DMS 273 (cell line): ENCODE results near the gene TMEM120B.

ENCODE experiments used
- DNase-seq: peaks from one replicate; lab custom pipeline; 2025; ENCODE audit not compliant: unreplicated experiment; lab: John Stamatoyannopoulos, UW

TMEM120B gene

DNA sequence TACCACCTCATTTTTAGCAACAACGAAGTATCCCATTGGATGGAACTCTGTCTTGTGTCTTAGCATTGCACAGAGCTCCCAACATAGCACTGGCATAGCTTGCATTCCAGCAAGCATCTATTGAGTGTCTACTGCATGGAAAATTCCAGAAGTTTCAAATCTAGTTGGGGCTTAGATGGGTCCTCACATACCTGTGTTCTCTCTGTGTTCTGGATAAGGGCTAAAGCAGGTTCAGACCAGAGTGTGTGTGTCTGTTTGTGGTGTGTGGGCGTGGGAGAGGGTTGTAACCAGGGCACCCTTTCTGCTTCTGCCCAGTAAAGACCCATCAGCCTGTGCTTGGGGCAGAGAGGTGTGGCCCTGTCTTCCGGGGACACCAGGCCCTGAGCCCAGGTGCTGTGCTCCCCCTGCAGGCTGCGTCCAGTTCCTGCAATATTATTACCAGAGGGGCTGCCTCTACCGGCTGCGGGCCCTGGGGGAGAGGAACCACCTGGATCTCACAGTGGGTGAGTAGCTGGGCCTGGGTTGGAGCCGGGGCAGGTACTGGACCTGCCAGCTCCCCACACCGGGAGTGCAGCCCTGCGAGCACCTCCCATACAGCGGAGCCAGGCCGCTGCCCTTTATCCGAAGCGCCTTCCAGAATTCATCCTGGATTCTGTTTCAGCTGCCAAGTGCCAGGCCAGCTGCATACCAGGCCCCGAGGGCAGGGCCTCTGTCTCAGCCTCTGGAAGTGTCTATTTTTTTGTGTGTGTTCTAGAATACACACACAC lies 60.6 kb downstream of the TMEM120B start:
- DNase-seq: peak; percentile 80

GRCh38 chr12:121774968-121775474 lies 62.5 kb downstream of the TMEM120B start:
- no peak for DNase-seq

DNA sequence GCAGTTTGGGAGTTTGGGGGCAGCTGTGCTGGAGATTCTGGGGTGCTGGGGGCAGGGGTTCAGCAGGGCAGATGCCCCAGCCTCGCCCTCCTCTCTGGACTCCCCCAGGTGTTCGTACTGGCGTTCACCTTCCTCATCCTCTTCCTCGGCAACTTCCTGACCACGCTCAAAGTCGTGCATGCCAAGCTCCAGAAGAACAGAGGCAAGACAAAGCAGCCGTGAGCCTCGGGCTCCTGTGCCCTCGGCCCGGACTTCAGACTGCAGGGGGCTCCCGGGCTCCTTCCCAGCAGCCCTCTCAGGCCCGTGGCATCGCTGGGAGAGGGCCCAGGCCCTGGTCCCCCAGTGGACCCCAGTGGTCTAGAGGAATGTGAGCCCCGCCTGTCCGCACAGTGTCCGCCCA lies 62.9 kb downstream of the TMEM120B start:
- DNase-seq: no peak

DNA sequence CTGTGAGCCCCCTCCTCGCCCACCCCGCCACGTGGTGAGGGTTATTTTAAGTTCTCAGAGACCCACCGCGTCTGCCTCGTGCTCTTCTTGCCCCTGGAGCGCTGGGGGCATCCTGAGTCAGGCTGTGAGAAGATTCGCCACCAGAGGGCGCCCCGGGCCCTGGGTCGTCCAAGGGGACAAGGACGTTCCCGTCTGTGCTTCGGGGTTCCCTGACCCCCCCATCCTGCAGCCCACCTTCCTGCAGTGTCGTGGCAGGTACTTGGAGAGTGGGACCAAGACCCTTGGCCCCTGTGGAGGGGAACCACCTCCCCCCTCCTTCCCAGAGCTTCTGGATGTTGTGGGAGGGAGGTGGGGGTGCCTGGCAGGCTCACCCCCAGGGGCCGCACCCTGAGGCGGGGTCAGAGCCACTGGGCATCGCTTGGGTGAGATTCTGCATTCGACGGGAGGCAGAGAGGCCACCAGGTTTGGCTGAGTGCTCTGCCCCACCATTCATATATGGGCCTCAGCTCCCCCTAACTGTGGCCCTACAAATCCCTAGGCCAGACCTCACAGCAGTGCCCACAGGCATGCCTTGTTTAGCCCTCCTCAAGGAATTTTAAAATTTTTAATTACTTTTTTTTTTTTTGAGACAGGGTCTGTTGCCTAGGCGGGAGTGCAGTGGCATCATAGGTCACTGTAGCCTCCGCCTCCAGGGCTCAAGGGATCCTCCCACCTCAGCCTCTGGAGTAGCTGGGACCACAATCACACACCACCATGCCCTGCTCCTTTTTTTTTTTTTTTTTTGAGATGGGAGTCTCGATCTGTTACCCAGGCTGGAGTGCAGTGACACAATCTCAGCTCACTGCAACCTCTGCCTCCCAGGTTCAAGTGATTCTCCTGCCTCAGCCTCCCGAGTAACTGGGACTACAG lies 63.9 kb downstream of the TMEM120B start:
- peak; percentile 66 for DNase-seq

DNA sequence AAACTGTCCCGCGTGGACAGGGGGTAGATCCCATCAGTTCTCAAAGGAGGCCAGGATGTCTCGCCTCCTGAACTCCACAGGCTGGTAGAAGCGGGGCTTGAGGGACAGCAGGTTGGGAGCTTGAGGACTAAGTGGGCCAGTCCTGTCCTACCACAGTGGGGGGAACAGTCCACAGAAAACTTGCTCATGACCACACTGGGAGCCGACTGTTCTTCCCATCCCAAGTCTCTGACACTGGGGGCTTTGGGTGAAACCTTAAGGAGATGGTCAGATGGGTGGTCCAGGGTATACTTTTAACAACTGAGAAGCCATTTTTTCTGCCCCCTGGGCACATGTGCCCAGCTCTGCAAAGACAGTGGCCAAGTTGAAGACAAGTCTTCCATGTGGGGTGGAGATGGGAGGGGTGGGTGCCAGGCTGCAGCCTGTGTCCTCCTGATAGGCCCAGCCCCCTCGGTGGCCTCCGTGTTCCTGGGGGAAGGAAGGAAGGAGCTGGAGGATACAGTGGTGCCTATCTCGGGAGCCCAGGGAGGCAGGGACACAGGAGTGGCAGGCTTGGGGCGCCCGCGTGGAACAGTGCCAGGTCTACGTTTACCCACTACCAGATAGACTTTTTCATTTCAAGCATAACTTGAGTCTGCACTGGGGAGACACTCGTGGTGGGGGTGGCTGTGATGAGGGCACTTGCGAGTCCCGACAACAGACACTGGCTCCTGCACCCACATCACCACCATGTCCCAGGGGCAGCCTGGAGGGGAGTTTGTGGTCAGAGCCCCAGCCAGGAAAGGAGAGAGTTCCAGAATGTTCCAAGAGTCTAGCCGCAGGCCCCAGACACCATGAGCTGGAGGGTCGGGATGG lies 66.2 kb downstream of the TMEM120B start:
- DNase-seq: no peak

GRCh38 chr12:121779422-121779895 lies 66.9 kb downstream of the TMEM120B start:
- no peak for DNase-seq

GRCh38 chr12:121780429-121780828 lies 67.9 kb downstream of the TMEM120B start:
- no peak for DNase-seq

- peak; percentile 67 for DNase-seq
These were observed 69.0 kb downstream of the TMEM120B start for GRCh38 chr12:121781484-121781997.

DNA sequence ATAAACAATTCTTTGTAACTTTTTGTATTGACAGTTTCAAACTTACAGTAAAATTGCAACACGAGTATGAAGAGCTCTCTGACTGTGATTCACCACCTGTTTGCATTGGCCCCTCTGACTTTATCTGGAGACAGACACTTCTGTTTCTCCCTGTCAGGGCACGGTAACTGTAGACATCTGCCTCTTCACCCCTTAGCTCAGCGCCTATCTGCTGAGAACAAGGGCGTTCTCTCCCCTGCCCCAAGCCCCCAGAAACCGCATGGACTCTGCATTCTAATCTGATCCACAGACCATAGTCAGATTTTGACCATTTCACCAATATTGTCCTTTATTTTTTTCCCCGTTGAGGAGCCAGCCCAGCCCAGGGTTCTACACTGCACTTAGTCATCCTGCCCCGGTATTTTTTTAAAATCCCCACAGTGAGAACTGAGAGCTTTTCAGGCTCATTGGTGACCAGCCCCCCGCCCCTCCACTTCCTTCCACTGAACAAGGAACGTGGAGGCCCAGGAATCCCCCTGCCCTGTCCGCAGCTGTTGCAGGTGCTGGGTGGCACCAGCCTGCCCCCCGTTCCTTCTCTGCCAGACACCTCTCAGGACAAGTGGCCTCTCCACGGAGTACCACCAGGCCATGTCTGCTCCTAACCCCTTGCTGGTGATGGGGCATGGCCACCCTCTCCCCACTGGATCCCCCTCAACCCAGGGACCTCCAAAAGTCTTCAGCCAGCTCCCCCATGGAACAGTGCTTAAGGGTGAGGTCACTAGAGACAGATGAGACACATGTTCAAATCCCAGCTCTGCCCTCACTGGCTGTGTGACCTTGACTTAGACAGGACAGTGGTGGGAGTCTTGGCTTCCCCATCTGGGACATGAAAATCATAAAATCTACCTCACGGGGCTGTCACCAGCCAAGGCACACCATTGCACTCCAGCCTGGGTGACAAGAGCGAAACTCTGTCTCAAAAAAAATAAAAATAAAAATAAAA lies 69.7 kb downstream of the TMEM120B start:
- DNase-seq: peak; percentile 67

- no peak for DNase-seq
These were observed 71.2 kb downstream of the TMEM120B start for GRCh38 chr12:121783766-121784165.

- DNase-seq: peak; percentile 19
These were observed 71.9 kb downstream of the TMEM120B start for GRCh38 chr12:121784460-121784859.

DNA sequence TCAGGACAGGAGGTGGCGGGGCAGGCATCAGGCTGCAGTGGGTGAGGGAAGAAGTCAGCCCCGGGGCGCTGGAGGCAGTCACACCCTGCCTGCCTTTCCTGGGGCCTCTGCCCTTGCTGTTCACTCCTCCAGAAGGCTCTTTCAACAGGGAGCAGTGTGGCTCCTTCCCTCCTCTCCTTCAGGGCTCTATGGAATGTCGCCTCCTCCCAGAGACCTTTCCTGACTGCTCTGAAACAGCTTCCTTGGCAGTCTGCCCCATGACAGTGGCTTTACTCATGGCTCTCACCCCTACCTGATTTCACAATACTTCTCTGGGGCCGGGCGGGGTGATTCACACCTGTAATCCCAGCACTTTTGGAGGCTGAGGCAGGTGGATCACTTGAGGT lies 73.9 kb downstream of the TMEM120B start:
- DNase-seq: peak; percentile 49

DNA sequence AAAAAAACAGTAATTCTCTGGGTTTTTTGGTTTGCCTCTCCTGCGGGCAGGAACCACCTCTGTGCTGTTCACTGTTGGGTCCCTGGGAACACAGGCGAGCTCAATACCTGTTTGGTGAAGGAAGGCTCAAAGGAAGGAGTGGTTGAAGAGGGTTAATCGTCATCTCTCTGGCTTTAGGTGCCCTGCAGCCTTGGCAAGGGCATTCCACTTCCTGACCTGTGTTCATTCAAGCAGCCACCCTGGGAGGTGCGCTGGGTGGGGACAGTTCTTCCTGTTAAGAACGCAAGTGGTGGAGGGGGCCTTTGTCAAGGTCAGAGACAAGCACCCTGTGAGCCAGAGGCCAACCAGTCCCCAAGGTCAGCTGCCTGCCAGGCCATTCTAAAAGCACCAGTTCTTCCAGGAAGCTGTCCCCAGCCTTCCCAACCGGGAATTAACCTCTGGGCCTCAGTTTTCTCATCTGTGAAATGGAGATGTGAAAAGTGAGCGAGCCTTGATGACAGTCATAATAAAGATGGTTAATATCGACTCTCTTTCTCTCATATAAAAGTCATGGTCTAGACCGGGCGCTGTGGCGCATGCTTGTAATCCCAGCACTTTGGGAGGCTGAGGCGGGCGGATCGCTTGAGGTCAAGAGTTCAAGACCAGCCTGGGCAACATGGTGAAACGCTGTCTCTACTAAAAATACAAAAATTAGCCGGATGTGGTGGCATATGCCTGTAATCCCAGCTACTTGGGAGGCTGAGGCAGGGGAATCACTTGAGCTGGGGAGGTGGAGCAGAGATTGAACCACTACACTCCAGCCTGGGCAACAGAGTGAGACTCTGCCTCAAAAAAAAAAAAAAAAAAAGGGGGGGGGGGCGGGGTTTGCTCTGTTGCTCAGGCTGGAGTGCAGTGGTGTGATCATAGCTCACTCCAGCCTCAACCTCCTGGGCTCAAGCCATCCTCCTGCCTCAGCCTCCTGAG lies 74.8 kb downstream of the TMEM120B start:
- DNase-seq: no peak

DNA sequence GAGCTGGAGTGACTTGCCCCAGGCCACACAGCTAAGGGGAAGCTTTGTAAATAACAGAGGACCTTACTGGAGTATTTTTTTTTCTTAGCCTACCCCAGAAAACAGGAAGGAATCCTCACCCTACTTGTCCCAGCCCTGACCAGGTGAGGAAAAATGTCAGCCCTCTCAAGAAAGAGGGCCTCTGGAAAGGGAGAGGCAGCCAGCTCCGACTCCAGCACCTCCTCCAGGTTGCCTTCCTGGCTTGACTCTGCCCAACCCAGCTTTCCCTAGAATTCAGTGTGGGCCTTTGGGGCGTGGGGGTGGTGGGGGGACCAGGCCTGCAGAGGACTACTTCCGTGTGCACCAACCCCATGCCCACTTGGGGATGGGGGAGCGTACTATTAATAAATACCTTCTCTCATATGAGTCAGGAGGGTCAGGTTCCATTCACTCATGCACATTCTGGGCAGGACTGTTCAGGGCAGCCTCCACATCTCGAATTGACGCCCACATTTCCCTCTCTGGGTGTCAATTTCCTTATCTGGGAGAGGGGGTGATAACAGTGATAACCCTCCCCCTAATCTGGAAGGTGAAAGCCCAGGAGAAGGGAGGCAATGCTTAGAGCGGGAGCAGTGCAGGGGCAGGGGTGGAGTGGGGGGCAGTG lies 75.7 kb downstream of the TMEM120B start:
- DNase-seq: no peak

DNA sequence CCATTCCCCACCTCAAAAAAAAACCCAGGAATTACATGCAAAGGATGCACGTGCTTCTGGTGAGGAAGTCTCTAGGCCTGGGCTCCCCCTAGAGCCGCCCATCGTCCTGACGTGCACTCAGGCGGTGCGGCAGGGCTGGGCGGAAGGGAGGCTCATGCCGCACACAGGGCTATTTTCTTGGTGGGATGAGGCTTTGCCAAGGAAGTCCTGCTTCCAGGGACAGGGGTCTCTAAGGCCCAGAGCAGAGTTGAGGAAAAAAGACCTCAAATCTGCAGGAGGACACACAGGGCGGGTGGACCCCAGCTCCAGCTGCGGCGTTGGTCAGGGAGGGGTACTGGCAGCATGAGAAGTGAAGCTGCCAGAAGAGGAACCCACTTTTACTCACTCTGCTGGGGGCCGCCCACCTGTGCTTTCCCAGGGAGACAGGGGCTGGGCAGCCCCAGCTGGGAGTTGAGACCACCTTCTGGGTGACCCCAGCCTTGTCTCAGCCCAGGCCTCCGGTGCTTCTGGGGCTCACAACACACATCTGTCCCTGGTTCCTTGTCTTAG lies 76.8 kb downstream of the TMEM120B start:
- peak; percentile 17 for DNase-seq

DNA sequence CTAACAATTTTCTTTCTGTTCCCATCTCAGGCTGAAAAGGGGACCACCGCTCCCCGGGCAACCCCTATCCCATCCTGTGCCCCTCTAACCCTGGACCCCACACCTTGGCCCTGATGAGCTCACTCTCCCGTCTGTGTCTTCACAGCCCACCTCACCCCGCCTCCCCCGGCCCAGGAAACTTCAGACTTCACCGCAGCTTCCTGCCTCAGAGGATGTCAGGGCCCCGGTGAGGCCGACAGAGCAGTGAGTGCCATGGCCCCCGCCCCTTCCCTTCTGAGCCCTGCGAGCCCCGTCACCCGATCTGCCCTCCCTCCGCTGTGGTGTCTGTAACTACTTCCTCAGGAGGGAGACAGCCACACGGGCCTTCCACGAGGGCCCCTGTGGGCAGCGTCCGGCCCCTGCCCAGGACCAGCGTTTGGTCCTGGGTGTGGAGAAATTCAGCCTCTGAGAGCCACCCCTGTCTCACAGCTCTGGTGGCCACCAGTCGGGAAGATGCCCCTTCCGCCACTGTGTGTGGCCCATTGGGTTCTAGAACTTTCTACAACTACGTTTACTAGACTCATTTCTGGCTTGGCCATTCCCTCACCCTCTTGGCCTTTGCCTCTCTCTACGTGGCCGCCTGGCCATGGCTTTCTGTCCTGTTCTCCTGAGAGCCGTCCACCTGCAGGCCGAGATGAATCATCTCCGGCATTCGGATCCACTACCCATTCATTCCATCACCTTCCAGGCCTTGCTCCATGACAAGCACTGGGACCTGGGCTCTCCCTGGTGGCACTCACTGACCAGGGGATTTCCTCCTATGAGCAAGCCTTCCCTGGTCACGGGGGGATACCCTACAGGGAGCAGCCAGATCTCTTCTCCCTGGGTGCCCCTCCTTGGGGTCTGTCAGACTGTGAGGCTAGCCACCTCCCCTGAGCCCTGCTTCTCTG lies 77.5 kb downstream of the TMEM120B start:
- DNase-seq: no peak
